ENCODE measurements around the gene ZC3H7A. TPM values are rescaled to one million over a fixed set of nuclear protein-coding genes. Genes with fewer than 3 reads are reported as not detected.
"Not testable (repeated sequence)": the region's sequence is repeated elsewhere in the genome, so short reads cannot be mapped to it uniquely, and the experiment has no call there.

The ZC3H7A gene
- total RNA-seq, 1 donor from 2014 or later, result 56.5 TPM

GRCh38 chr16:11799509-11800381 is 2.7 kb upstream of the ZC3H7A start:
- DNase-seq, result no peak

DNA sequence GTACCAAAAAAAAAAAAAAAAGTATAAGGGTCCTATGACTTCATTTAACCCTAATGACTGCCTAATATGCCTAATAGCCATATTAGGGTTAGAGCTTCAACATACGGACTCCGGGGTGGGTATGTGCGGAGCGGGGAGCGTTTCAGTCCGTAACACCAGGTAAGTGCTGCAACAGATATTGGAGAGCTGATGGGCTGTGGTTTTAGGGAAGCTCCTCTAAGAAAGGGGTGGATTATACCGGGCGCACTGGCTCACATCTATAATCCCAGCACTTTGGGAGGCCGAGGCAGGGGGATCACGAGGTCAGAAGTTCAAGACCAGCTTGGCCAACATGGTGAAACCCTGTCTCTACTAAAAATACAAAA is 1.9 kb upstream of the ZC3H7A start:
- no peak for DNase-seq

DNA sequence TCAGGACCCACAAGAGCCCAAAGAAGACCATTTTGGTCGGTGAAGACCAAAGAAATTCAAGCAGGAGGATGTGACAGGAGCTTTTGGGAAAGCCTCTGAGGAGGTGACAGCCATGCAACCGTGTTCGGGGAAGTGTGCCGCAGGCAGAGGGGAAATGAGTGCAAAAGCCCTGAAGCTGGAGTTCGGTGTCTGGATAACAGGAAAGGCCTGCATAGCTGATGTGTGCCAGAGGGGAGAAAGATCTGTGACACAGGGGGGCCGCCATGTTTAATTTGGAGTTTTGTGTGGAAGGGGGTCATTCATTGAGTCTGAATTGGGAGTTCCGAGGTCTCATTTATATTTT is 870 bp upstream of the ZC3H7A start:
- no peak for DNase-seq

DNA sequence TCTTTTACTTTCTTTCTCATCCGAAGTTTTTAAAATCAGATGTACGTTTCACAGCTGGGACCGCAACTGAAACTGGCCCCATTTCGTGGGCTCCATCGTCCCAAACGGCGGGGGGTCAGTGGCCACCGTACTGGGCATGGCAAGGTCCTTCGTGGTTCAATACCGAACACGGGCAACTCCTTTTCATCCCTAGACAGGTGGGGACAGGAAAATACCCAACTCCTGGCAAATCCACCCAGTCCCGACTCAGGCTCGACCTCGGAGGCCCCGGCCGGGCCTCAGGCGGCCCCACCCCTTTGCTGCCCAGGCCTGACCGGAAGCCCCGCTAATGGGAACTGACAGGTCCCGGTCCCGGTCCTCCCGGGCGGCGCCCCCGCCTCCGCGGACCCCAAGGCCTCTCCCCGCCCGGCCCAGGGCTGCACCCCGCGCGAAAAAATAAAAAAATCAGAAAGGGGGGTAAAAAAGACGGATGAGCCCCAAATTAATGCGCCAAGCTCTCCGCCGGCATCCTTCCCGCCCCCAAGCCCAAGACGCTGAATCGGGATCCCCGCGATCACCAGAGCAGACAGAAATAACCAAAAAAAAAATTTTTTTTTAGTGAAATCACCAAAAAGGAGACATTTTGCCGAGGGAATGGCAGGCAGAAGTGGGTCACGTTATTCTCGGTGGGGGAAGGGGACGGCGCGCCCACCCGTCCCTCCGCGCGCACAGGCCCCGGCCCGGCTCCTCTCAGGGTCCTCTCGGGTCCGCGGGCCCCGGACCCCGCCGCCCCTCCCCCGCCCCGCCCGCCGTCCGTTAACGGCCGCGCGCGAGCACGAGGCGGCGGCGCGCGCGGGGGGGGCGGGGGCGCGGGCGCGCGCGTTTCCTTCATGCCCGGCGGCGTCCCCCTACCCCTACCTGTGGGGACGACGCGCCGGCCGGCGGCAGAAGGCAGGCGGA is 562 bp downstream of the ZC3H7A start:
- DNase-seq, result no peak

GRCh38 chr16:11795887-11796226 is 1.2 kb downstream of the ZC3H7A start:
- DNase-seq, result no peak

DNA sequence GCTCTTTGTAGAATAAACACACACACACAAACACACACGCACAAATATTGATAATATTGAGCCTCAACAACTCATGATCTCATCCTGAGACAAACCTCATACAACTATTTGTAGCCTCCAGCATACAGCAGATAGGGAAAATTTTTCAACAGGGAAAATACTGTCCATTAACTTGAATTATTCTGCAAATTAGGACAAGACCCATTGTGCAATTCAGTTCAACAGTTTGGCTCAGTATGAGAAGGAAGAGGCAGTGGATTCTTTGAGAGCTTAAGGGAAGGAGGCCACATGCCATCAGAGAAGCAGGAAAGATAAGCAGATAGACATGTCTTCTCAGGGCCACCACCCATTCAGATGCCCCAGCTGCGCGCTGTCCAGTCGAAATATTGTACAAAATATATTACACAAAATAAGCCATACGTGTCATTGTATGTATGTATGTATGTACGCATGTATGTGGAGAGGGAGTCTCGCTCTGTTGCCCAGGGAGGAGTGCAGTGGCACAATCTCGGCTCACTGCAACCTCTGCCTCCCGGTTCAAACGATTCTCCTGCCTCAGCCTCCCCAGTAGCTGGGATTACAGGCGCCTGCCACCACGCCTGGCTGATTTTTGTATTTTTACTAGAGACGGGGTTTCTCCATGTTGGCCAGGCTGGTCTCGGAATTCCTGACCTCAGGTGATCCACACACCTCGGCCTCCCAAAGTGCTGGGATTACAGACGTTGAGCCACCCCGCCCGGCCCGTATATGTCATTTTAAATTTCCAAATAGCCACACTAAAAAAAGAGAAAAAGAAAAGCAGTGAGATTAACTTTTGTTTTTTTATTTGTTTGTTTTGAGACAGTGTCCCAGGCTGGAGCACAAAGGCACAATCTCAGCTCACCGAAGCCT is 1.8 kb downstream of the ZC3H7A start:
- no peak for DNase-seq

DNA sequence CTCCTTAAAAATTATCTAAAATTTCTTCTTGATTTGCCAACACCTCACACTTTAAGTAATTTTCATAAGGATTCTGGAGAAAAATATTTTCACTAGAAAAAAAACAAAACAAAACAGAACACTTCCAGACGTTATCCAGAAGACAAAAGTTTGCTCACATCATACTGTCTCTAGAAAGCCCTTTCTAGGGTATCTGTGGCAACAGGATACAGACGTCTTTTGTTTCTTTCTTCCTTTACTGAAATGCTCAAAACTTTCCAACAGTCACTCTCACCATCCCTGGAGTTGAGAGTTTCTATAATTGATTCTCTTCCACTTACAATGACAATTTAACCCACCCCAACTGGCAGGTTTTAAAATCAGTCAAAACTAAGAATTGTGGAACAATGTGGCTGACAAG is 2.6 kb downstream of the ZC3H7A start:
- no peak for DNase-seq

DNA sequence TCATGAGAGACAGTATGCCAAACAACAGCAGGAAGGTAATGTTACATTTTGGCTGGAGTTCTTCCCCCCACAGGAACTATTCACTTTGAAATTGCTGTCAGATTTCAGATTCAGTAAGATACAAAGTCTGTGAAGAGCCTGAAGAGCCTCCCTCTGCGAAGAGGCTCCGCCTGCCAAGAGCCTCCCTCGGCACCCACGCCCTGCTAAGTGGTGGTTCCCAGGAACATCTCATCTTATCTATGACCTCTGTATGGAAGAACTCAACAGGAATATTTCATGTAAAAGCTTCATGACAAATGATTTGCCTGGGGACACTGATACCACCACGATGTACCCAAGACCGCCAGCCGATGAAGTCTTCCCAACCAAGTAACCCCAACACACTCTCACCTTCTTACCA is 3.2 kb downstream of the ZC3H7A start:
- DNase-seq, result no peak

GRCh38 chr16:11792410-11793241 is 4.4 kb downstream of the ZC3H7A start:
- no peak for DNase-seq

DNA sequence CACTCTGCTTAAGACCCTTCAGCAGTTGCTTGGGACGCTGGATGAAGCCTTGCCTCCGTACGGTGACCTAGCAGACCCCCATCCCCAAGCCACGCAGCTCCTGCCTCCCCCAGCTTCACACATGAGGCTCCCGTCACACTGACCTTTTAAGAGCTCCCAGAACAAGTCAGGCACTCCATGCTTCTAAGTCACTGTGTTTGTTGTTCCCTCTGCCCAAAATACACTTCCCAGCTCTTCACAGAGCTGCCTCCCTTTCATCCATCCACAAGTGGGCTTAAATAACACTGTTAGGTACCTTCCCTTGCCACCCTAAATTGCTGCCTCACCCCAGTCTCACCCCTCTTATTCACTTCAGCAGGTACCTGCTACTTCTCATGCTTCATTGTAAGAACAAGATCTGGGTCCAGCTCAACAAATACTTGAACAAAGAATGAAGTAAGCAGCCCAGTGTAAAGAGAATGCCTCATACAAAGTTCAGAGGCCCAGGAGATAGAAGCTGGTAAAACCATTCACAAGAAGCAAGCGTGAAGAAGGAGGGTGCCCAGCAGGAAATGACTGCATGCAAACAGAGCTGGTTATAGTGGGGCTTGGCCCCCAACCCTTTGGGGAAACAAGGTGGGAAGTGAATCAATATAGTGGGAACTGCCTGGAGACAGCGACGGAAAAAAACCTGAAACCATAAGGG is 5.8 kb downstream of the ZC3H7A start:
- DNase-seq, result no peak

DNA sequence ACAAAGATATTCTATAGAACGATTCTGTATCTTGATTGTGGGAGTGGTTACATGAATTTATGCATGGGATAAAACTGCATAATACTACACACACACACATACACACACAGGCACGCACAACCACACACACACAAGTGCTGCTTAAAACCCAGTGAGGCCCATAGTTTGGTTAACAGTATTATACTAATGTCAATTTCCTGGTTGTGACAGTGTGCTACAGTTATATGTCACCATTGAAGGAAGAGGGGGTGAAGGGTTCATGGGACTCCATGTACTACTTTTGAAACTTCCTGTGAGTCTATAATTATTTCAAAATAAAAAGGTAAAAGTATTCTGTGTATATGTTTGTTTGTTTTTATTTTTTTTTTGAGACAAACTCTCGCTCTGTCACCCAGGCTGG is 8.1 kb downstream of the ZC3H7A start:
- DNase-seq, result no peak

DNA sequence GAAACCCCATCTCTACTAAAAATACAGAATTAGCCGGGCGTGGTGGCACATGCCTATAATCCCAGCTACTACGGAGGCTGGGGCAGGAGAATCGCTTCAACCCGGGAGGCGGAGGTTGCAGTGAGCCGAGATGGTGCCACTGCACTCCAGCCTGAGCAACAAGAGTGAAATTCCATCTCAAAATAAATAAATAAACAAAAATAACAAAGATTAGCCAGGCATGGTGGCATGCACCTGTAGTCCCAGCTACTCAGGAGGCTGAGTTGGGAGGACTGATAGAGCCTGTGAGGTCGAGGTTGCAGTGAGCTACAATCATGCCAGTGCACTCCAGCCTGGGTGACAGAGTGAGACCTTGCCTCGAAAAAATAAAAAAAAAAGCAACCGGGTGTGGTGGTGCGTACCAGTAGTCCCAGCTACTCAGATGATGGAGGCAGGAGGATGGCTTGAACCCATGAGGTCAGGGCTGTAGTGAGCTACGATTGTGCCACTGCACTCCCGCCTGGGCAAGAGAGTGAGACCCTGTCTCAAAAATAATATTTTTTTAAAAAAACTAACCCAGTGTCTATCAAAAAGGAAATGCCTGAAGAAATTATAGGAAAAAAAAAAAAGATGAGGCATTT is 12.0 kb downstream of the ZC3H7A start:
- DNase-seq, result not testable (repeated sequence)

- DNase-seq, result not testable (repeated sequence)
These were observed 12.7 kb downstream of the ZC3H7A start for GRCh38 chr16:11784381-11784780.

DNA sequence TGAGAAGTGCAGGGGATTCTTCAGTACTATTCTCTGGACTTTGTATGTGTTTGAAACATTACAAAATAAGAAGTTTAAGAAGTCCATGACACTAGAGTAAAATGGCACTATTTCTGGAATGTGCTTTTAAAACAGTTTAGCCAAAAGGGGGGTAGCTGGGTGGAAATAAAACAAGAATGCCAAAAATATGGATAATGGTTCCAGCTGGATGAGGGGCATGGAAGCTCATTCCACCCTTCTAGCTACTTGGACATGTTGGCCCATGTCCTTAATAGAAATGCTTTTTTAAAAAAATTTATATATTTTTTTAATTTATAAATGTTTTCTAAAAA is 13.1 kb downstream of the ZC3H7A start:
- no peak for DNase-seq

DNA sequence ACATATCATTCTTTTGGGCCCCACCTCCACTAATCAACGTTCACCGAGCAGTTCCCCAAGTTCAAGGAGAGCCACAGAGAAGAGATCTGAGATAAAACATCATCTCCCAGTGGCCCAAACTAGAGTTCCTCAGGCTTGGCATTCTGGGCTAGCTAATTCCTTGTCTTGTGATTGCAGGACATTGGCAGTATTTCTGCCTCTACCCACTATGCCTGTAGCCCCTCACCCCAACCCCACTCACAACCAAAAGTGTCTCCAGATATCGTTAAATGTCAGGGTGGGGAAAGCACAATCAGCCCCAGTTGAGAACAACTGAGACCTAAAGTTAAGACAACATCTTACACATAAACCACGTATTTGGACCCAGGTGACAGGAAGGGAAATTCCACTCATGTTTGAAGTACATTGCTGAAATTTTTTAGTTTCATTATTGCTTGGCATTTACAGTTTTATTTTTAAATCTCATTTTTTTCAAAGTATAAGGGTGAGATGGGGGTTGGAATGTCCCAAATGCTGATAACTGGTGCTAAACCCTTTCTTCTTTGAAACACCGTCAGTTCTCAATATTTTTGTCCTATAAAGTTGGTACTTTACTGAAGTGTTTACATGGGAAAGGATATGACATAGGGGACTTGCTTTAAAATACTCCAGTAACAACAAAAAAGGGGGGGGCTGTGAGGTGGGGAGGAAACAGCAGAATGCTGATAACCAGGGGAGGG is 13.6 kb downstream of the ZC3H7A start:
- no peak for DNase-seq

- DNase-seq, result no peak
These were observed 15.3 kb downstream of the ZC3H7A start for GRCh38 chr16:11781773-11782172.

DNA sequence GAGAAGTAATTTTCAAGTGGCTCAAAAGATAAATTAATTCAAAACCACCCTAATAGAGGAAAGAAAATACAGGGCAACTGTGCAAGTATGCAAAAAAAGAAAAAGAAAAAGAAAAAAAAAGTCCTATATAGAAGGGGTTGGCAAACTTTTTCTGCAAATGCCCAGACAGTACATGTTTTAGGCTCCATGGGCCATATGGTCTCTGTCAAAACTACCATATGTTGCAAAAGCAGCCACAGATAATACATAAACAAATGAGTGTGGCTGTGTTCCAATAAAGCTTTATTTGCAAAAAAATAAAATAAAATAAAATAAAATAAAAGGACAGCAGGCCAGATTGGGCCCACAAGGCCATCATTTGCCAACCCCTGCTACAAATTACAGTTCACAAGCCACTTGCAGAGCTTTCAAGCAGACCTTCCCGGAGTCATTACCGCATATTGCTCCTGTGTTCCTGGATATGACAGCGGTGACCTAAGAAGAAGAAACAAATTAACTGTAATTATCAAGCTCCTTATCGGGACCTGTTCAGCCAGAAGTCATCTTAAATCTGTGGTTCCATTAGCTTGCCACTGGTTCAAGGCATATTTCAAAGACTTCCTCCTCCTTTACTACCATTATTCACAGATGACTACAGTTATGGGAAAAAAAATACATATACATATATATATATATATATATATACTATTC is 15.9 kb downstream of the ZC3H7A start:
- DNase-seq, result no peak

DNA sequence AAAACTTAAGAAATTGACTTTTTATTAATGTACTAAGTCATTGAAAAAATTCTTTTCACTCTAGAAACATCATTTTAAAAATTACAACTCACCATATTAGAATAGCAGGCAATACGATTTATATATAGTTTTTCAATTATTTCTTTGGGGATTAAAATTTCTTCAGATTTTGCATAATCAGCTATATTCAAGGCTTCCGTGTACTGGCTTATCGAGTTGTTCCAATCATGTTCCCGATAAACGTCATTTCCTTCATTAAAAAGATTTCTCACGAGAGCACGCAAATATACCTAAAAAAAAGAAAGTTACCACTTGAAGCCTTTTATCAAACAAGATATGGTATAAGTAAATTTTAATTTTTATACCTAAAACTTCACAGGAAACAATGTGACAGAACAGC is 18.0 kb downstream of the ZC3H7A start:
- no peak for DNase-seq

DNA sequence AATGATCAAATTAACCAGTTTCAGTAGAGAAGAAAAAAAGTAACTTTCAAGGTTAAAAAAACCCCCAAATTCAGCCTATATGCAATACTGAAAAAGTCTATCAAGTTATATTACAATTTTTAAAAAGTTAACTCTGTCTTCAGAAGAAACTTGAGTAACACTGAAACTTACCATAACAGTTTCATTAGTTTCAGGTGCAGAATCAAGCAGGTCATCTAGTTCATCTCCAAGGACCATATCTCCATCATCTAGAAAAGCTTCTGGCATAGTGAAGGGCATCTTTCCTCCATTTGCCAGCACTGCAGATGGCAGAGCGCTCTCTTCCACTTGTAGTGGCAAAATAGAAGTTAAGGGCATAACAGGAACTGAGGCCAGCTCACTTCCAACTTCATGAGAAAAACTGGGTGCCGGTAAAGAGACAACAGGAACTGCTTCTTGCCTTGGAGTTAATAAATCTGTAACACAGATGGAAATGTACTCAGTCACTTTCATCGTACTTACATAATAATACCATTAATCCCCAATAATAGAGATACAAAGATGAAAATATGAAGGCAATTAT is 22.9 kb downstream of the ZC3H7A start:
- no peak for DNase-seq

Measured in skin of body (tissue), 2 donors.